Central memory CD8-positive, alpha-beta T cell (primary cell): ENCODE data around the gene RPP25L.

ENCODE experiments used
- ATAC-seq: fragments of 150-1000 bp; cut with Tn5 transposase; replicated peaks from 2 replicates; pipeline ENCODE4 v1.10.0; 2022; ENCODE audit warnings: mild to moderate bottlenecking, moderate FRiP score, moderate number of reproducible peaks; ENCODE audit not compliant: poor library complexity, severe bottlenecking; ENCODE audit errors: extremely low read depth
- DNase-seq, 2 donors: peaks; one replicate each; pipeline ENCODE4 v3.0.0; 2021; ENCODE audit warnings: low spot score in 2 of 2
- H3K27ac Mint-ChIP-seq: one replicate; pipeline ENCODE4 v1.8.0; 2022; ENCODE audit warnings: low read depth, mild to moderate bottlenecking, moderate library complexity, mixed read lengths
- H3K27me3 Mint-ChIP-seq: one replicate; pipeline ENCODE4 v1.8.0; 2022; ENCODE audit warnings: mixed read lengths
- H3K36me3 Mint-ChIP-seq: one replicate; pipeline ENCODE4 v1.8.0; 2022; ENCODE audit warnings: mild to moderate bottlenecking, moderate library complexity, mixed read lengths; ENCODE audit not compliant: insufficient read depth
- H3K4me1 Mint-ChIP-seq: one replicate; pipeline ENCODE4 v1.8.0; 2022; ENCODE audit warnings: mixed read lengths
- H3K4me3 Mint-ChIP-seq: one replicate; pipeline ENCODE4 v1.8.0; 2022; ENCODE audit warnings: mild to moderate bottlenecking, moderate library complexity, mixed read lengths
- H3K9me3 Mint-ChIP-seq: one replicate; pipeline ENCODE4 v1.8.0; 2022; ENCODE audit warnings: mixed read lengths

RPP25L gene

DNA sequence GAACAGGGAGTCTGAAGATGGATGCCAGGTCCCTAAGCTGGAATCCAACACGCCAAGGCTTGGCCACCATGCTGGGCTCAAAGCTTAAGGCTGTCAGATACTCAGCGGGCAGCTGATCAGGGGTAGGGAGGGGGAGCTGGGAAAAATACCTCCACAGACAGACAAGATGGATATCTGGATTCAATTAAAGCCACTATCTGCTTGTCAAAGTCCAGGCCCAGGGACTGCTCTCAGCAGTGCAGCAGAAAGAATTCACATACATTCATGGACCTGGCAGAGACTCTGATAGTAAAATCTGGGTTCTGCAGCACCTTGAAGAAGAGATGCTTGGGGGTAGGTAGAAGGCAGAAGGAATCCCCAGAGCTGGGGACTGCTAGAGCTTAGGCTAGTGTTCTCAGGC, 3.2 kb upstream of the RPP25L start:
- DNase-seq (no peak), ATAC-seq (no peak)
- H3K27me3 Mint-ChIP-seq: no peaks in the 10 kb centered on the region
- peaks cover 44% of the 10 kb centered on the region for H3K4me1 Mint-ChIP-seq
- no peak overlapping the region for H3K27ac Mint-ChIP-seq
- H3K4me3 Mint-ChIP-seq: no peak overlapping the region
- peaks cover 19% of the 10 kb centered on the region for H3K36me3 Mint-ChIP-seq
- no peaks in the 10 kb centered on the region for H3K9me3 Mint-ChIP-seq

DNA sequence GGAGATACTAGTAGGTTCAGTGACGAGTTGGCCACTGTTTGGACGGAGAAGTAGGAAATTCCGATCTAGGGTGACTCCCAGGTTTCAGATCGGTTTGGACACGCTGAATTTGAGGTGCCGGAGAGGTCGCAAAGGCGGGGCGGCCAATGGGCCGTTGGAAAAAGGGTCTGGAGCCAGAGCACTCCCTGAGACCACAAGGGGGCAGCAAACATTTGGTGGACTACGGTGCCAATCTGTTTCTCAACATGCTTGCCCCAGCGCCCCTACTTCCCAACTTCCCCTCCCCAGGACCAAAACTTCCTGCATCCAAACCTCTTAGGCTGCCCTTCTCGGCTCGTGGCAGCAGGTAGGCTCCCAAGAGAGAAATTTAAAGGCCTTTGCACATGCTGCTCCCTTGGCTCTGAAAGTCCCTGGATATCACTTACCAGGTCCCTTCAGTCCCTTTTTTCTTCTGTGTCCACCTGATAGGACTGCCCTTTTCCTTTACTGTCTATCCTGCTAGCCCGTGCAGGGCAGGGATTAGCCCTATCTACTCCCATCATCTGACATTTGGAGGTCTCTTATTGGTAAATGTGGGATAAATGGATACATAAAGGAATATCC, 992 bp upstream of the RPP25L start:
- H3K36me3 Mint-ChIP-seq: peaks cover 19% of the 10 kb centered on the region

DNA sequence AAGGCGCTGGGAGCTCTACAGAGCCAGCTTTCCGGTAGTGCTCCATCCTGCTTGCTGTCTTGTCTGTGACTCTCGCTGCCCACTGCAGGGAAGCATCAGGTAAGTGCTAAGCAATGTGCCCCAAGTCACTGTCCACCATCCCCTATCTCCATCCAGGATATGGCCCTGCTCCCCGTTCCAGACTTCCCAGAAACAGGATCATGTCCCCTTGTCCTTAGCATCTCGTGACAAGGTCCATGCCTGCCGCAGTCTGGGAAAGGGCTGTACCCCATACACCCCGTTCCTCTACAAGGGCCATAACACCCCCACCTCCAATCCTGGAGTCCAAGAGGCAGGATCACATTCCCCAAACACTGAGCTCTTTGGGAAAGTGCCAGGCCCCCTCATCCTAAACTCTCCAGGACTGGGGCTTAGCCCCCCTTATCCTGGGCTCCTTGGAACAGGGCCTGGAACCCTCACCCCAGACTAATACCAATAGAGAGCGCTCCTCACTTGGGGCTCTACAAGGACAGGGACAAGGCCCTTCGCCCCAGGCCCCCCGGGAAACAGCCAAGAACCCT, 566 bp downstream of the RPP25L start:
- Mint-ChIP-seq H3K4me3 (peak overlapping the region; percentile 88), H3K27me3 (no peaks in the 10 kb centered on the region), H3K9me3 (no peaks in the 10 kb centered on the region), H3K36me3 (peaks cover 15% of the 10 kb centered on the region), H3K4me1 (peaks cover 31% of the 10 kb centered on the region), H3K27ac (peak overlapping the region; percentile 91)
- ATAC-seq: no peak
- DNase-seq: no peak

More for the DNA sequence above, 992 bp upstream of the RPP25L start:
- H3K4me1 Mint-ChIP-seq: peaks cover 31% of the 10 kb centered on the region
- H3K27ac Mint-ChIP-seq: peak overlapping the region; percentile 91
- peak overlapping the region; percentile 88 for H3K4me3 Mint-ChIP-seq
- H3K9me3 Mint-ChIP-seq: no peaks in the 10 kb centered on the region
- peak; percentile 44 for ATAC-seq
- no peaks in the 10 kb centered on the region for H3K27me3 Mint-ChIP-seq
- DNase-seq: peak; percentile 42 to 43

DNA sequence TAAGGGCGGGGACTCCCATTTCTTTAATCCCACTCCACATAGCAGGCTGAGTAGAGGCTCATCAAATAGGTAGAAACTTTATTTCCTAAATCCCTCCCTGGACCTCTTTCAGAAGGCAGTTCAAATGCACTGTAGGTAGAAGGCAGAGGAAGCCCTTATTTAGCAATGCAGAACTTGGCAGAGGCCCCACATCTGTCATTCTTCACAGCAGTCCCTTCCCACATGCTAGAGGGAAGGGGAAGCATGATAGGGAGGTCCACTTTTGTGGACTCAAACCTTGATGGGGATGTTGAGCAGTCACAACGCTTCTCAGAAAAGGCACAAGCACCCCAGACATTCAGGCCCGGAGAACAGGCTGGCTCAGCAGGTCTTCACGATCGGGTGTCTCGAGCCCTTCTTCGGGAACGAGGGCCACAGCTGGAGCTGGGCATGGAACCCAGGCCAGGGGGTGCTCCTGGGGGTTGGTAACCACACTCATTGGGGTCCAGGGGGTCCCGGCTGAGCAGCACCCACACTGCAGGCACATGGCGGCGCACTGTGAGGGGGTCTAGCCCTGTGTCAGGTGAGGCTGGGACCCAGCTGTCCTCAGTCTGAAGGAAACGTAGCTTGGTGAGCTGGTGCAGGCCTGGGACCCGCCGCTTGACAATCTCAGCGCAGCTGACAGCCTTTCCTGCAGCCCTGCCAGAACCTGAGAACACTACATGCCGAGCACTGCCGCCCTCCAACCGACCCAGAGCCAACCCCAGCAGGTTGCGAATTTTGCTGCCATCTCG, 1.3 kb downstream of the RPP25L start:
- no peaks in the 10 kb centered on the region for H3K9me3 Mint-ChIP-seq
- ATAC-seq (no peak), DNase-seq (no peak)
- H3K36me3 Mint-ChIP-seq: peaks cover 8% of the 10 kb centered on the region
- H3K4me3 Mint-ChIP-seq: peak overlapping the region; percentile 88
- no peak overlapping the region for H3K27ac Mint-ChIP-seq
- peaks cover 31% of the 10 kb centered on the region for H3K4me1 Mint-ChIP-seq
- H3K27me3 Mint-ChIP-seq: no peaks in the 10 kb centered on the region

DNA sequence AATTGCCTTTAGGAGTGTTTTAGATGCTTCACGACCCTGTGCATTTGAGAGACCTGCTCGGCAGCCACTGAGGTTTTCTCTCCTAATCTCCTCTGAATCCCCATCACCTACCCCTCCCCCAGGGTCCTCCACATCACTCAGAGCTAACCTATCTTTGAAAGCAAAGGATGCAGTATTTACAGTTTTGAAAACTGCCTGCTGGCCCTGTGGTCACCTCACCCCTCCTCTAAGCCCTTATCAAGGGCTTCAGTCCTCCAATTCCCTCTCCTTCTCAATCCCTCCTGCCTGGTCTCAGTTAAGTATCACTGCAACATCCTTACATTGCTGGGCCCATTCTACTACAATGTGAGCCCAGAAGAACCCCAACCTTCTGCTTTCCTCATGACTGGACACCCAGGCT, 4.6 kb downstream of the RPP25L start:
- no peaks in the 10 kb centered on the region for H3K27me3 Mint-ChIP-seq
- no peaks in the 10 kb centered on the region for H3K9me3 Mint-ChIP-seq
- ATAC-seq: no peak
- H3K36me3 Mint-ChIP-seq: peaks cover 7% of the 10 kb centered on the region
- no peak for DNase-seq
- H3K4me3 Mint-ChIP-seq: no peak overlapping the region
- no peak overlapping the region for H3K27ac Mint-ChIP-seq
- H3K4me1 Mint-ChIP-seq: peaks cover 21% of the 10 kb centered on the region

DNA sequence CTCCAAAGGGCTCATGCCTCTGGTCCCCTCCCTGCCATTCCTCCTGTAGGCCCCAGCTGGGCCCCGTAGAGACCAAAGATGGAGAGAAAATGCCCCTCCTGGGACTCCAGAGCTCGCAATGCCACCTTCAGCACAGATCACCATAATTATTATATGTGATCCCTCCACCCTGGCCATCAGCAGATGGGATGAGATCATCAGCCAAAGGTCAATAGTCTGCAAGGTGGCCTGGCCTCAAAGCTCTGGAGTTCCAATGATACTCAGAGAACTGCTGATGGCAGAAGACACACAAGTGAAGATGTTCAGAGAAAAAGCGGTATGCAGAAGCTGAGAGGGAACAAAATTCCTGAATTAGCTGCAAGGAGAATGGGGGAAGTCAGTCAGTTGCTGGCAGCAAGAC, 5.0 kb downstream of the RPP25L start:
- Mint-ChIP-seq H3K27ac (no peak overlapping the region), H3K4me3 (no peak overlapping the region), H3K36me3 (peaks cover 6% of the 10 kb centered on the region), H3K9me3 (no peaks in the 10 kb centered on the region), H3K27me3 (no peaks in the 10 kb centered on the region), H3K4me1 (peaks cover 17% of the 10 kb centered on the region)
- ATAC-seq: no peak
- no peak for DNase-seq

DNA sequence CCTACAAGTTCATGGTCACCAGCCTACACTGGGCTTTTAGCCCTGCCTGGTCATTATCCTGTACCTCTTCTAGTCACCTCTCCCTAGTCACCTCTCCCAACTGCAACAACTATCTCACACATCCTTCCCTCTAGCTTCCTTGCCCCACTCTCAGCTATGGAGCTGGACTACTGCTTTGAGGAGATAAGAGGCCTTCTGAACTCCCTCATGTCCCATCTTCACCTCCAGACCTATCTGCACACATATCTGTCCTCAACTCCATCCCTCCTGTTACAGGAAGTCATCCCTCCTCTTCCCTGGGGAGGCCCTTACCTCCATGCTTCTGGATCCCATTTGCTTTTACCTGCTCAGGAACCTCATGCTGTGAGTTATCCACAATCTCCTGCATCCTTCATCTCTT, 5.7 kb downstream of the RPP25L start:
- Mint-ChIP-seq H3K27ac (no peak overlapping the region), H3K36me3 (peaks cover 4% of the 10 kb centered on the region)
- ATAC-seq: no peak

DNA sequence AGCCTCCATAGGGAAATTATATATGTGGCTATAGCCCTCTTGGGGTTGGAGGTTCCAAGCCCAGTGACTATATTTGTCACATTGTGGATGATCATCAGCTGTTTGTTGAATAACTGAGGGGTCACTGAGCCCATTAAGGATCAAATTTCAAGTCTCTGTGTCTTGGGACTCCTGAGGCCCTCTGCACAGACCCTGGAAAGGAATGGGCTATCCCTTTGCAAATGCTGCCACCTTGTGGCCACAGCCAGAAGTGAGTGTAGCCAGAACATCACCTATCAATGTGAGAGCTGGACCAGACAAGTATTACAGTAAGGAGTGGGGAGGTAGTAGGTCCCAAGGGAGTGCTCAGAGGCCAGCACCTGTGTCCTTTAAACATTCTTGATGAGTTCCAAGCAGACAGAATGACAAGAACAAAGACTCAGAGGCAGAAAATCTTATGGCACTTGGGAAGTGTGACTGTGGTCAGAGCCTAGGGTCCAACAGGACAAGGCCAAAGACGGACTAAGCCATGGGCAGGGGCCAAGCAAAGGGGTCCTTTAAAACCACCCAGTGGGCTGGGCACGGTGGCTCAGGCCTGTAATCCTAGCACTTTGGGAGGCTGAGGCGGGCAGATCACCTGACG, 8.2 kb downstream of the RPP25L start:
- DNase-seq: peak; percentile 62 to 77
- Mint-ChIP-seq H3K9me3 (no peaks in the 10 kb centered on the region), H3K36me3 (peaks cover 4% of the 10 kb centered on the region), H3K27me3 (no peaks in the 10 kb centered on the region), H3K4me1 (no peaks in the 10 kb centered on the region), H3K27ac (no peak overlapping the region), H3K4me3 (no peak overlapping the region)
- ATAC-seq: peak; percentile 77

More for the DNA sequence above, 5.7 kb downstream of the RPP25L start:
- no peak for DNase-seq
- Mint-ChIP-seq H3K4me3 (no peak overlapping the region), H3K9me3 (no peaks in the 10 kb centered on the region), H3K4me1 (peaks cover 10% of the 10 kb centered on the region), H3K27me3 (no peaks in the 10 kb centered on the region)

DNA sequence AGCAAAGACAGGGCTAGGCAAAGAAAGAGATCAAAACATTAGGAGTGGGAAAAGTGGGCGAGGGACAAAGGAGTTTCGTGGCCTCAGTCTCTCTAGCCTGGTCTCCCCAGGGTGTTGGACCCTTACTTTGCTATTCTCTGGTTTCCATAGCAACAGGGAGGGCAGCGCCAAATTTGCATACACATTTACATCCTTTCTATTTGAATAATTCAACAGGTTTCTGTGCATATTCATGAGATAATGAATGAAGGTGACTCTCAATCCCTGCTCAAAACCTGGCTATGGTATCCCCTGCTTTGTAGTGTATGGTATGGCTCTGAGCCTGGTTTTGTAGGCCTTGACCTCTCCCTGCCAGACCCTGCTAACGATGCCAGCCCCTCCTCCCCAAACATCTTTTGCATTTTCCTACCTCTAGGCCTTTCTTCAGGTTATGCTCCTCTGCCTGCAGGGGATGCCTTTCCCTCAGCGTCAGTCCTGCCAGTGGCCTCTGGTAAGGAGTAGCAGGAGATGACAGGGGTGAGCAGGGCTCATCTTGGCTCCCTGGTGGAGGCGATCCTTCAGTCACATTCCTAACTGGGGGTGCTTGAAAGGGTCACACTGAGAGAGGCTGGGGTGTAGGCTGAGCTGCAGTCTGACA, 9.8 kb downstream of the RPP25L start:
- H3K9me3 Mint-ChIP-seq: no peaks in the 10 kb centered on the region
- H3K4me1 Mint-ChIP-seq: no peaks in the 10 kb centered on the region
- peaks cover 9% of the 10 kb centered on the region for H3K27me3 Mint-ChIP-seq
- DNase-seq (no peak), ATAC-seq (no peak)
- H3K27ac Mint-ChIP-seq: no peak overlapping the region
- peaks cover 4% of the 10 kb centered on the region for H3K36me3 Mint-ChIP-seq
- no peak overlapping the region for H3K4me3 Mint-ChIP-seq

DNA sequence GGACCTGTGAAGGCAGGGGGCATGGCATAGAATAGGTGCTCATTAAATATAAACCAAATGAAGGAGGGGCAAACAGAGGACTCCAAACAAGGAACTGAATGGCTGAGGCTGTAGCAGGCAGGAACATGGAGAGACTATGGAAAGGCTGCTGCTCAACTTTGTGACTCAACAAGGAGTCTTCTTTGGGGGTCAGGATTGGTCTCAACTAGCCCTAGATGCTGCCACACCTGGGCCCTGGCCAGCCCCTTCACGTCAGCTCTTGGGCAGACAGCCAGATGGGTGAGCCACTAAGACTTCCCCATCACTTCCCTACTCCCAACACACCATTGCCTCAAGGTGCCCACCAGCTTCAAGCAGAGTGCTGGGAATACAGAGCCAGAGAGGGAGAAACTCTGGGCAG, 11.0 kb downstream of the RPP25L start:
- Mint-ChIP-seq H3K4me3 (no peak overlapping the region), H3K36me3 (peaks cover 4% of the 10 kb centered on the region), H3K4me1 (no peaks in the 10 kb centered on the region), H3K27me3 (peaks cover 18% of the 10 kb centered on the region), H3K27ac (no peak overlapping the region), H3K9me3 (no peaks in the 10 kb centered on the region)
- DNase-seq (no peak), ATAC-seq (no peak)

DNA sequence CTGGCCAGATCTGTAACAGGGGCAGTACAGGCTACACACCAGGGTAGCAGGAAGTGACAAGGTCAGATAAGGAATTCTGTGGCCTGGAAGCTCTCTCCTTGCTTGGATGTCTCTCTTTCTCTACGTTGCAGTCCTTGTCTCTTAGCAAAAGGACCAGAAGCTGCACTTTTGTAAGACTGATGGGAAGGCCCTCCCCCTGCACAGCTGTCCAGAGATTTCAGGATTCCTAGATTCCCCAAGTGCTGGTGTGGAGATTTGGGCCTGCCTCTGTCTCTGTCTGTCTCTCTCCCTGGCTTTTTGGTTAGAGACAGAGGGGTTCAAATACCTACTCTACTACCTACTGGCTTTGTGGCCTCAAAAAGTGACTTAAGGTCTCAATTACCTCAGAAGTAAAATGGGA, 12.4 kb downstream of the RPP25L start:
- DNase-seq: no peak
- no peak for ATAC-seq
- H3K36me3 Mint-ChIP-seq: peaks cover 2% of the 10 kb centered on the region
- peaks cover 21% of the 10 kb centered on the region for H3K27me3 Mint-ChIP-seq
- H3K9me3 Mint-ChIP-seq: no peaks in the 10 kb centered on the region
- peak overlapping the region; percentile 7 for H3K27ac Mint-ChIP-seq
- H3K4me3 Mint-ChIP-seq: no peak overlapping the region
- H3K4me1 Mint-ChIP-seq: no peaks in the 10 kb centered on the region

DNA sequence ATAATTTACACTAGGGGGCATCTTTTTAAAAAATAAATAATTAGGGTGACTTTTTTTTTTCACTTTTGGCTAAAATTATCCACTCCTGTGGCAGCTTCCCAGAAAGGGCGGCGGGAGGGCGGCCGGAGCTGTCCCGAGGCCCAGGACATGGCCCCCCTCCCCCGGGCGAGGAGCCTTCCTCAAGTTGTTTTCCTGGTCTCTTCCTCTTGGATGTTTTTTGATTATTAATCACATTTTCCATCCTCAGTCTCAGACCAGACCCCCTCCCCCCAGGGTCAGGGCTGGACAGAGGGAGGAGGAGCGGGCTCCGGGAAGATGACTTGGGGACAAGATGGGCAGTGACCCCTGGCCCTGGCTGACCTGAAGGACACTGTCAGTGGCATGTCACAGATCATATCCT, 17.7 kb downstream of the RPP25L start:
- H3K9me3 Mint-ChIP-seq: no peaks in the 10 kb centered on the region
- no peak overlapping the region for H3K27ac Mint-ChIP-seq
- peaks cover 58% of the 10 kb centered on the region for H3K27me3 Mint-ChIP-seq
- DNase-seq (no peak), ATAC-seq (no peak)
- H3K4me1 Mint-ChIP-seq: peaks cover 18% of the 10 kb centered on the region
- peaks cover 4% of the 10 kb centered on the region for H3K36me3 Mint-ChIP-seq
- H3K4me3 Mint-ChIP-seq: no peak overlapping the region
